ENCODE measurements around the gene DIO3. TPM values are rescaled to one million over a fixed set of nuclear protein-coding genes. Genes with fewer than 3 reads are reported as not detected.

DIO3 gene
- total RNA-seq, 2 experiments from 2014 or later = not detected

DNA sequence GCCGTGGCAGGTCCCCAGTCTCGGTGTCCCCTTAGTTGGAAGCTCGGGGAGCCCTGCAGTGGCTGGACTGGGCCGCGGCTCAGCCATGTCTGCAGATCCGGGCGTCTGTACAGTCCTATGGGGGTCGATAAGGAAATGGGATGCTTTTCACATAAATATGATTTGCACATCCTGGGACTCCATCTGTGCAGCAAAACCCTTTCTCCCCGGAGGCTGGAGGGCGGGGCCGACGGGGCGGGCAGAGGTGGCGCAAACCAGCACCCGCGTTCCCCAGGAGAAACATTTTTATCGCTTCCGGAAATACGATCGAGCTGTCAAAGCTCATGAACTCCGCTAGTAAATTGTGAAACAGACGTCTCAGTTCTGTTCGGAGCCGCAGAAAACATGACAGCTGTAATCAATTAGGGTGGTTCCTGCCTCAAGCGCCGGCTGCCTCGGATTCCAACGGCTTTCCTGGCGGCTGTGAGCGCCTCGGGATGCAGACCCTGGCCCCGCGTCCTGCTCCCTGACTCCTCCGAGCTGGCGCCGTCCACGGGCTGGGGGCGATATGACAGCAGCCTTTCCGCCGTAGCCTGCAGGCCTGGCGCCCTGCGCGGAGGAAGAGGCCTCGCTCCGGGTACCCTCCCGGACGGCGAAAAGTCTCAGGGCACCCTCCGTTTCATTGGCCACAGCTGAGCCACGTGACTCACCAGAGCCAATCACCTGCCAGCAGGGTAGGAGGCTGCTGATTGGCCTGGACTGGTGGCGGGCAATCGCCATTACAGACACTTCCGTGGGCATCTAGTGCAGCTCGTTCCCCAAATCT is 23.0 kb downstream of the DIO3 start:
- no TSS peak for BruUV-seq (replicated peaks)
- CTCF ChIA-PET (ENCODE audit: unreplicated experiment) = no interaction called here
- Histone ChIP-seq H3K79me2 (ENCODE audit: insufficient read depth, low read depth, low read length) (no peaks in the 10 kb centered on the region), H3K4me3 (ENCODE audit: low read depth, low read length, poor library complexity, severe bottlenecking) (no peak overlapping the region), H2AFZ (ENCODE audit: low read length) (no peak overlapping the region), H3K4me2 (ENCODE audit: low read length) (no peak overlapping the region), H3K9me3 (ENCODE audit: low read length) (no peaks in the 10 kb centered on the region), H3K4me1 (ENCODE audit: insufficient read depth, low read length, poor library complexity, severe bottlenecking) (no peaks in the 10 kb centered on the region), H3K36me3 (ENCODE audit: insufficient read depth, low read length) (no peaks in the 10 kb centered on the region), H4K20me1 (ENCODE audit: insufficient read depth, low read length) (no peaks in the 10 kb centered on the region), H3K9me2 (ENCODE audit: insufficient read depth, low read length) (no peaks in the 10 kb centered on the region), H3K27ac (ENCODE audit: low read depth, low read length, poor library complexity, severe bottlenecking) (no peak overlapping the region)
- intact Hi-C loops (cut with micrococcal nuclease; ENCODE audit: unreplicated experiment) = no loop called here
- POLR2A ChIA-PET = no interaction called here
- TF ChIP-seq EZH2phosphoT487 (IDR thresholded peaks at IDR 0.05; ENCODE audit: borderline replicate concordance, low read depth, low read length) = no peak
- TF ChIP-seq, protein P1, sequence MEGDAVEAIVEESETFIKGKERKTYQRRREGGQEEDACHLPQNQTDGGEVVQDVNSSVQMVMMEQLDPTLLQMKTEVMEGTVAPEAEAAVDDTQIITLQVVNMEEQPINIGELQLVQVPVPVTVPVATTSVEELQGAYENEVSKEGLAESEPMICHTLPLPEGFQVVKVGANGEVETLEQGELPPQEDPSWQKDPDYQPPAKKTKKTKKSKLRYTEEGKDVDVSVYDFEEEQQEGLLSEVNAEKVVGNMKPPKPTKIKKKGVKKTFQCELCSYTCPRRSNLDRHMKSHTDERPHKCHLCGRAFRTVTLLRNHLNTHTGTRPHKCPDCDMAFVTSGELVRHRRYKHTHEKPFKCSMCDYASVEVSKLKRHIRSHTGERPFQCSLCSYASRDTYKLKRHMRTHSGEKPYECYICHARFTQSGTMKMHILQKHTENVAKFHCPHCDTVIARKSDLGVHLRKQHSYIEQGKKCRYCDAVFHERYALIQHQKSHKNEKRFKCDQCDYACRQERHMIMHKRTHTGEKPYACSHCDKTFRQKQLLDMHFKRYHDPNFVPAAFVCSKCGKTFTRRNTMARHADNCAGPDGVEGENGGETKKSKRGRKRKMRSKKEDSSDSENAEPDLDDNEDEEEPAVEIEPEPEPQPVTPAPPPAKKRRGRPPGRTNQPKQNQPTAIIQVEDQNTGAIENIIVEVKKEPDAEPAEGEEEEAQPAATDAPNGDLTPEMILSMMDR (conservative IDR thresholded peaks at IDR 0.05; ENCODE audit: low read length) = no peak
- DNase-seq (ENCODE audit: low spot score) = no peak

DNA sequence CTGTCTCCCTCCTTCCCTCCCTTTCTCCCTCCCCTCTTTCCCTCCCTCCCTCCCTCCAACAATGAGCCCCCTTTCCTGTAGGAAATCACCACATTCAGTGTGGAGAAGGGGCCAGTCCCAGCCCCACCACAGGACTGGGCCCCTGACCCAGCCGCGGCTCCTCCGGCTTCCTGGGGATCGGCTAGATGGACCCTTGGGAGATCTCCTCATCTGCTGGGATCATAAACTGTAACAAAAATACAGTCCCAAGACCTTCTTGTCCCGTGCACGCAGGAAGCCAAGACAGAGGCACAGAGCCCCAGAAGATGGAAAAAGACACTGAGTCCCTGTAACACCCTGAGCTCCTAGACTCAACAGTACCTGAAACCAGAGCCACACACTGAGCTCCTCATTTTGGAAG is 23.9 kb downstream of the DIO3 start:
- intact Hi-C loops (cut with micrococcal nuclease; ENCODE audit: unreplicated experiment) = no loop called here
- no peak overlapping the region for H3K4me3 ChIP-seq (ENCODE audit: low read depth, low read length, poor library complexity, severe bottlenecking)
- H3K9me2 ChIP-seq (ENCODE audit: insufficient read depth, low read length) = no peaks in the 10 kb centered on the region
- no peaks in the 10 kb centered on the region for H3K4me1 ChIP-seq (ENCODE audit: insufficient read depth, low read length, poor library complexity, severe bottlenecking)
- ChIA-PET POLR2A (no interaction called here), CTCF (ENCODE audit: unreplicated experiment) (no interaction called here)
- no peak overlapping the region for H3K4me2 ChIP-seq (ENCODE audit: low read length)
- H3K9me3 ChIP-seq (ENCODE audit: low read length) = no peaks in the 10 kb centered on the region
- no TSS peak for BruUV-seq (replicated peaks)
- H3K79me2 ChIP-seq (ENCODE audit: insufficient read depth, low read depth, low read length) = no peaks in the 10 kb centered on the region
- no peaks in the 10 kb centered on the region for H3K36me3 ChIP-seq (ENCODE audit: insufficient read depth, low read length)
- no peak overlapping the region for H2AFZ ChIP-seq (ENCODE audit: low read length)
- DNase-seq (ENCODE audit: low spot score) = no peak
- no peak for TF ChIP-seq EZH2phosphoT487 (IDR thresholded peaks at IDR 0.05; ENCODE audit: borderline replicate concordance, low read depth, low read length)
- TF ChIP-seq, protein P1 (conservative IDR thresholded peaks at IDR 0.05; ENCODE audit: low read length) = no peak
- no peaks in the 10 kb centered on the region for H4K20me1 ChIP-seq (ENCODE audit: insufficient read depth, low read length)
- no peak overlapping the region for H3K27ac ChIP-seq (ENCODE audit: low read depth, low read length, poor library complexity, severe bottlenecking)
